ENCODE results near the gene RALGAPB. TPM values are rescaled to one million over a fixed set of nuclear protein-coding genes. Genes with fewer than 3 reads are reported as not detected.

Gene RALGAPB
- total RNA-seq, 1 experiment from 2014 or later = 24.0 TPM

- POLR2A ChIA-PET = interaction anchor here (0.6 kb wide), 1 partner anchor 208 kb away, joined by 3 read pairs; no protein-coding TSS in a partner anchor
- no TSS peak for BruUV-seq (replicated peaks)
Observed at GRCh38 chr20:38601216-38602184, 128.9 kb downstream of the RALGAPB start, which contains the start of gene ARHGAP40. Gene ARHGAP40 (plus strand): TSS chr20:38601809.

More at GRCh38 chr20:38601216-38602184, 128.9 kb downstream of the RALGAPB start, which contains the start of gene ARHGAP40:
- Histone ChIP-seq H2AFZ (ENCODE audit: low read depth, low read length, poor library complexity, severe bottlenecking) (peak within 1 kb of the TSS; percentile 100), H3K9me2 (ENCODE audit: insufficient read depth) (no peaks in the 10 kb centered on the region), H3K9me3 (ENCODE audit: control insufficient read depth in 1 of 2, insufficient read depth in 1 of 2, low read depth in 1 of 2, low read length in 2 of 2) (no peaks in the 10 kb centered on the region), H3K4me1 (ENCODE audit: control insufficient read depth in 1 of 2, insufficient read depth in 2 of 2, low read length in 2 of 2) (peaks cover 16 to 32% of the 10 kb centered on the region in 2 experiments), H3K4me3 (replicated peaks in 1 of 2; ENCODE audit: low read depth in 1 of 2, low read length in 2 of 2) (peak within 1 kb of the TSS; percentile 58 to 68), H3K36me3 (ENCODE audit: control insufficient read depth in 1 of 2, insufficient read depth in 2 of 2, low read length in 2 of 2) (no peaks in the 10 kb centered on the region), H3K27ac (ENCODE audit: low read depth, low read length) (peak within 1 kb of the TSS; percentile 49; the same call in 1 of the 2 replicates), H4K20me1 (ENCODE audit: insufficient read depth) (no peaks in the 10 kb centered on the region), H3K9ac (ENCODE audit: low read length) (peak within 1 kb of the TSS; percentile 58), H3K27me3 (ENCODE audit: insufficient read depth, low read length) (no peaks in the 10 kb centered on the region), H3K79me2 (ENCODE audit: insufficient read depth, low read length) (no peaks in the 10 kb centered on the region), H3K4me2 (ENCODE audit: low read length) (peak within 1 kb of the TSS; percentile 98)
- DNase-seq (ENCODE audit: low read depth, low spot score) (peak; percentile 42), ATAC-seq (peak; percentile 99)
- intact Hi-C loops (cut with micrococcal nuclease) = no loop called here
- TF ChIP-seq, protein P1, sequence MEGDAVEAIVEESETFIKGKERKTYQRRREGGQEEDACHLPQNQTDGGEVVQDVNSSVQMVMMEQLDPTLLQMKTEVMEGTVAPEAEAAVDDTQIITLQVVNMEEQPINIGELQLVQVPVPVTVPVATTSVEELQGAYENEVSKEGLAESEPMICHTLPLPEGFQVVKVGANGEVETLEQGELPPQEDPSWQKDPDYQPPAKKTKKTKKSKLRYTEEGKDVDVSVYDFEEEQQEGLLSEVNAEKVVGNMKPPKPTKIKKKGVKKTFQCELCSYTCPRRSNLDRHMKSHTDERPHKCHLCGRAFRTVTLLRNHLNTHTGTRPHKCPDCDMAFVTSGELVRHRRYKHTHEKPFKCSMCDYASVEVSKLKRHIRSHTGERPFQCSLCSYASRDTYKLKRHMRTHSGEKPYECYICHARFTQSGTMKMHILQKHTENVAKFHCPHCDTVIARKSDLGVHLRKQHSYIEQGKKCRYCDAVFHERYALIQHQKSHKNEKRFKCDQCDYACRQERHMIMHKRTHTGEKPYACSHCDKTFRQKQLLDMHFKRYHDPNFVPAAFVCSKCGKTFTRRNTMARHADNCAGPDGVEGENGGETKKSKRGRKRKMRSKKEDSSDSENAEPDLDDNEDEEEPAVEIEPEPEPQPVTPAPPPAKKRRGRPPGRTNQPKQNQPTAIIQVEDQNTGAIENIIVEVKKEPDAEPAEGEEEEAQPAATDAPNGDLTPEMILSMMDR (IDR thresholded peaks at IDR 0.05 in 2 of 3, conservative IDR thresholded peaks at IDR 0.05 in 1 of 3; ENCODE audit: borderline replicate concordance in 1 of 3, insufficient read depth in 1 of 3, low read depth in 2 of 3, low read length in 2 of 3) = peak in 2 of 3 experiments; percentile 52 to 60; a peak in 4 of 6 replicates
- peak; percentile 88 for TF ChIP-seq EGR1 (IDR thresholded peaks at IDR 0.05; ENCODE audit: low read depth)
- TF ChIP-seq POLR2AphosphoS5 (IDR thresholded peaks at IDR 0.05; ENCODE audit: low read depth, low read length) = peak; percentile 50
- TF ChIP-seq SP1 (IDR thresholded peaks at IDR 0.05; ENCODE audit: low read depth) = no peak; the same call in 1 of the 2 replicates
- TF ChIP-seq MAX (IDR thresholded peaks at IDR 0.05) = peak; percentile 82
- 0 out of 2 replicates have a peak, but pooled peaks have one; percentile 10 for TF ChIP-seq CBX3 (IDR thresholded peaks at IDR 0.05; ENCODE audit: low read depth)
- no peak for TF ChIP-seq CEBPB (IDR thresholded peaks at IDR 0.05; ENCODE audit: low read depth)
- TF ChIP-seq, protein P2, sequence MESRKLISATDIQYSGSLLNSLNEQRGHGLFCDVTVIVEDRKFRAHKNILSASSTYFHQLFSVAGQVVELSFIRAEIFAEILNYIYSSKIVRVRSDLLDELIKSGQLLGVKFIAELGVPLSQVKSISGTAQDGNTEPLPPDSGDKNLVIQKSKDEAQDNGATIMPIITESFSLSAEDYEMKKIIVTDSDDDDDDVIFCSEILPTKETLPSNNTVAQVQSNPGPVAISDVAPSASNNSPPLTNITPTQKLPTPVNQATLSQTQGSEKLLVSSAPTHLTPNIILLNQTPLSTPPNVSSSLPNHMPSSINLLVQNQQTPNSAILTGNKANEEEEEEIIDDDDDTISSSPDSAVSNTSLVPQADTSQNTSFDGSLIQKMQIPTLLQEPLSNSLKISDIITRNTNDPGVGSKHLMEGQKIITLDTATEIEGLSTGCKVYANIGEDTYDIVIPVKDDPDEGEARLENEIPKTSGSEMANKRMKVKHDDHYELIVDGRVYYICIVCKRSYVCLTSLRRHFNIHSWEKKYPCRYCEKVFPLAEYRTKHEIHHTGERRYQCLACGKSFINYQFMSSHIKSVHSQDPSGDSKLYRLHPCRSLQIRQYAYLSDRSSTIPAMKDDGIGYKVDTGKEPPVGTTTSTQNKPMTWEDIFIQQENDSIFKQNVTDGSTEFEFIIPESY (IDR thresholded peaks at IDR 0.05; ENCODE audit: extremely low read depth, insufficient replicate concordance, low read length) = no peak
- ChIA-PET CTCF (no interaction called here), RAD21 (ENCODE audit: low non-redundant PET in 1 of 2, low total read pairs in 2 of 2, uncharacterized antibody in 2 of 2, unreplicated experiment in 2 of 2) (no interaction called here)

All from HCT116 (cell line).